Mucosa of descending colon (tissue), 3 donors: ENCODE measurements around the gene IL4R. TPM values are rescaled to one million over a fixed set of nuclear protein-coding genes. Genes with fewer than 3 reads are reported as not detected.
A peak's percentile ranks its signal among the peaks of the same experiment; 100 is the strongest.

Experiments used
- ATAC-seq: fragments of 200-7000 bp; cut with Tn5 transposase; one replicate; pipeline ENCODE4 v1.9.1; 2020; ENCODE audit warnings: mild to moderate bottlenecking, moderate library complexity
- DNase-seq, 3 donors: peaks; one replicate each; pipeline ENCODE4 v3.0.0-alpha.2; 2020
- H3K36me3 ChIP-seq: fragments of 200-600 bp; one replicate; pipeline ENCODE4 v1.8.0; 2021; ENCODE audit warnings: low read depth, mild to moderate bottlenecking
- H3K4me1 ChIP-seq: fragments of 200-600 bp; one replicate; pipeline ENCODE4 v1.8.0; 2021; ENCODE audit warnings: low read depth, mild to moderate bottlenecking
- H3K4me3 ChIP-seq: fragments of 200-600 bp; one replicate; pipeline ENCODE4 v1.8.0; 2021; ENCODE audit warnings: mild to moderate bottlenecking
- H3K9me3 ChIP-seq: fragments of 200-600 bp; one replicate; pipeline ENCODE4 v1.8.0; 2021; ENCODE audit warnings: mild to moderate bottlenecking
- CTCF ChIP-seq: fragments of 200-600 bp; IDR thresholded peaks from one replicate; pipeline ENCODE4 v1.8.0; 2022; ENCODE audit warnings: antibody characterized with exemption, mild to moderate bottlenecking
- intact Hi-C, 2 donors: fragments of 100-400 bp; cut with DNase I in 1 of 2; cut with micrococcal nuclease in 1 of 2; formaldehyde crosslinking; loops; one replicate each; pipeline versions ENCODE4 v1.11.0 to v1.11.1; 2022; cut with DNase I, micrococcal nuclease
- total RNA-seq, 3 donors: library from RNA; stranded (reverse); fragmentation: NEBNext Ultra II Directional in 2 of 3; extraction: Animal tissue kit (Norgen Biotek cat#: 25700) in 2 of 3; gene quantifications; one replicate each; pipeline versions ENCODE4 v1.2.1 to v1.2.4, GENCODE V29; 2021 to 2023
- donor health status: DM: no; HTN: no; CAD: no; lungs with moderate emphysema.
- donor health status: DM: no; HTN: no; CAD: no.
- donor health status: DM: no; HTN: yes; CAD: no.

IL4R gene
- total RNA-seq, 3 donors from 2014 or later, result 131 to 207 (median 164) TPM

GRCh38 chr16:27314986-27315332 lies 1.2 kb downstream of the IL4R start:
- Histone ChIP-seq H3K9me3 (no peaks in the 10 kb centered on the region), H3K4me3 (no peak overlapping the region), H3K36me3 (no peaks in the 10 kb centered on the region), H3K4me1 (peaks cover 59% of the 10 kb centered on the region)
- DNase-seq (peak in 1 of 3 donors; percentile 36), ATAC-seq (no peak)
- TF ChIP-seq CTCF, result no peak
- intact Hi-C loops, result loop anchor here in 1 of 2 donors (10.0 kb wide), 1 partner anchor 80 kb away; no protein-coding TSS in a partner anchor

- no peaks in the 10 kb centered on the region for H3K9me3 ChIP-seq
- DNase-seq (peak in 2 of 3 donors; percentile 63 to 79), ATAC-seq (peak; percentile 13)
- no peaks in the 10 kb centered on the region for H3K36me3 ChIP-seq
- peaks cover 61% of the 10 kb centered on the region for H3K4me1 ChIP-seq
- H3K4me3 ChIP-seq, result no peak overlapping the region
- TF ChIP-seq CTCF, result no peak
- intact Hi-C loops, result loop anchor here in 1 of 2 donors (10.0 kb wide), 1 partner anchor 81 kb away; no protein-coding TSS in a partner anchor
Measured at GRCh38 chr16:27315333-27316037, 1.7 kb downstream of the IL4R start.

GRCh38 chr16:27316038-27316680 lies 2.4 kb downstream of the IL4R start:
- intact Hi-C loops, result loop anchor here in 1 of 2 donors (10.0 kb wide), 1 partner anchor 81 kb away; no protein-coding TSS in a partner anchor
- Histone ChIP-seq H3K9me3 (no peaks in the 10 kb centered on the region), H3K4me3 (no peak overlapping the region), H3K36me3 (no peaks in the 10 kb centered on the region), H3K4me1 (peaks cover 66% of the 10 kb centered on the region)
- no peak for TF ChIP-seq CTCF
- ATAC-seq (no peak), DNase-seq (no peak)

DNA sequence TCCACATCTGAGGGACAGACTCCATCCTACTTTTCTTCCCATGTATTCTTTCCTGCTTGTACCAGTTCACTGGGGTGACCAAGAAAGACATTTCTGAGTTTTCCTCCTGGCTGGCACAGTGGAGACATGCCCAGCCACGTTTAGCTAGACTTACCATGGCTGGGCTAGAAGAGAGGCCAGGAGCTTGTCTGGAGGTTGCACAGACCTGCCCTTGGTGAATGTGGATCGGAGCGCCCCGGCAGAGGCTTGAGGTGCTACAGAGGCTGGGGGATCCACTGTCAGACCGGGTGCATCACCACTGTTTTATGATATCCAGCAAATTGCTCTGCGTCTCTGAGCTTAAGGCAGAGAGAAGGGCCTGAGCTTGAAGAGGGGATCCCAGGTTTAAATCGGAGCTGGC lies 3.5 kb downstream of the IL4R start:
- Histone ChIP-seq H3K4me1 (peaks cover 71% of the 10 kb centered on the region), H3K36me3 (no peaks in the 10 kb centered on the region), H3K4me3 (no peak overlapping the region), H3K9me3 (no peaks in the 10 kb centered on the region)
- ATAC-seq (no peak), DNase-seq (no peak)
- intact Hi-C loops, result loop anchor here in 1 of 2 donors (10.0 kb wide), 1 partner anchor 83 kb away; no protein-coding TSS in a partner anchor
- no peak for TF ChIP-seq CTCF

DNA sequence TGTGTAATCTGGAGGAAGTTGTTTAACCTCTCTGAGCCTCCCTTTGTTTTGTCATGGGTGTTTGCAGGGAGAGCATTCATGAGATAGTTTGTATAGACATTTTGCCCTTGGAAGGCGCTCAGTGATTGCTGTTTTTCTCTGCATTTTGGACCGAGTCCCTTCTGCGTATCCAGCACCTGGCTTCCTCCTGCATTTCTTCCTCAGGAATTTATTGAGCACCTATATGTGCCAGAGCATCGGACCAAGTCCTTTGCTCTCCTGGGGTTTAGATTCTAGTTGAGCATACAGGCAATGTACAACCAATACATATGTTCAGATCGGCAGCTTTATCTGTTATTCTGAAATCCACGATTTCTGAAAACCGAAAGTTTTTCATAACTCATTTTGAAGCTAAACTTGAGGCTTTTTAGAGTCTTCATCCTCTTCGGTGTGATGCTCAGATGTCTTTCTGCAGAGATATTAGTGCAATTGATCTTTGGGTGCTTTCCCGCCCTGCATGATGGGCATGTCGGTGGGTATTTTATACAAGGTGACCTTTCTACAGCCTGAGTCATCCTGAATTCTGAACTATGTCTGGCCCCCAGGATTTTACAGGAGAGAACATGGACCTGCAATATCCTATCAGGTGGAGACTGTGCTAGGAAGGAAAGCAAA lies 4.1 kb downstream of the IL4R start:
- ATAC-seq, result no peak
- Histone ChIP-seq H3K36me3 (no peaks in the 10 kb centered on the region), H3K4me3 (no peak overlapping the region), H3K9me3 (no peaks in the 10 kb centered on the region), H3K4me1 (peaks cover 71% of the 10 kb centered on the region)
- intact Hi-C loops, result loop anchor here in 1 of 2 donors (10.0 kb wide), 1 partner anchor 83 kb away; no protein-coding TSS in a partner anchor
- TF ChIP-seq CTCF, result no peak
- DNase-seq, result no peak
